HL-60 (cell line): ENCODE results near the gene MRPL49.

ENCODE experiments used
- GABPA ChIP-seq: IDR thresholded peaks from 2 replicates; pipeline ENCODE4 v1.6.1; 2012; ENCODE audit warnings: low read depth
- POLR2AphosphoS5 ChIP-seq: IDR thresholded peaks from 2 replicates; pipeline ENCODE4 v1.6.1; 2012; ENCODE audit warnings: low read depth
- SPI1 ChIP-seq: IDR thresholded peaks from 2 replicates; pipeline ENCODE4 v1.6.1; 2012; ENCODE audit warnings: low read depth, mild to moderate bottlenecking, borderline replicate concordance
- TF ChIP-seq, protein P1 (sequence below): IDR thresholded peaks from one replicate; pipeline ENCODE4 v1.5.1; 2011; ENCODE audit warnings: low read length, control low read depth, inconsistent platforms; ENCODE audit not compliant: insufficient read depth
- TF ChIP-seq, protein P2 (sequence below): IDR thresholded peaks from 2 replicates; pipeline ENCODE4 v1.6.1; 2012; ENCODE audit warnings: low read depth; ENCODE audit not compliant: insufficient replicate concordance

DNA sequence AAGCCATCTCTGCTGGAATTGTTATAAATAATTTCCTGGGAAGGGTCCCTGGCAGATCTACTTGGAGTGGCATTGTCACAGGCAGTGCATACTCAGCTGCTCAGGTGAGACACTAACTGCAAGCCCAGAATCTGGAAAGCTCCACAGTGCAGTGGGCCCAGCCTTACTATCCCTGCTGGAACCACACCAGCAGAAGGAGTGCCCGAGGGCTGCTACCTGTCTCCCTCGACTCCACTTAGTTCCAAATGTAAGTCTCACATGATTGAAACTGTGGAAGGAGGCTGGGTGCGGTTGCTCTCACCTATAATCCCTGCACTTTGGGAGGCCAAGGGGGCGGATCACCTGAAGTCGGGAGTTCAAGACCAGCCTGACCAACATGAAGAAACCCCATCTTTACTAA is 26.5 kb downstream of the MRPL49 start:
- TF ChIP-seq, protein P1, sequence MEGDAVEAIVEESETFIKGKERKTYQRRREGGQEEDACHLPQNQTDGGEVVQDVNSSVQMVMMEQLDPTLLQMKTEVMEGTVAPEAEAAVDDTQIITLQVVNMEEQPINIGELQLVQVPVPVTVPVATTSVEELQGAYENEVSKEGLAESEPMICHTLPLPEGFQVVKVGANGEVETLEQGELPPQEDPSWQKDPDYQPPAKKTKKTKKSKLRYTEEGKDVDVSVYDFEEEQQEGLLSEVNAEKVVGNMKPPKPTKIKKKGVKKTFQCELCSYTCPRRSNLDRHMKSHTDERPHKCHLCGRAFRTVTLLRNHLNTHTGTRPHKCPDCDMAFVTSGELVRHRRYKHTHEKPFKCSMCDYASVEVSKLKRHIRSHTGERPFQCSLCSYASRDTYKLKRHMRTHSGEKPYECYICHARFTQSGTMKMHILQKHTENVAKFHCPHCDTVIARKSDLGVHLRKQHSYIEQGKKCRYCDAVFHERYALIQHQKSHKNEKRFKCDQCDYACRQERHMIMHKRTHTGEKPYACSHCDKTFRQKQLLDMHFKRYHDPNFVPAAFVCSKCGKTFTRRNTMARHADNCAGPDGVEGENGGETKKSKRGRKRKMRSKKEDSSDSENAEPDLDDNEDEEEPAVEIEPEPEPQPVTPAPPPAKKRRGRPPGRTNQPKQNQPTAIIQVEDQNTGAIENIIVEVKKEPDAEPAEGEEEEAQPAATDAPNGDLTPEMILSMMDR = no peak
- TF ChIP-seq POLR2AphosphoS5 = no peak
- no peak for TF ChIP-seq GABPA
- TF ChIP-seq, protein P2, sequence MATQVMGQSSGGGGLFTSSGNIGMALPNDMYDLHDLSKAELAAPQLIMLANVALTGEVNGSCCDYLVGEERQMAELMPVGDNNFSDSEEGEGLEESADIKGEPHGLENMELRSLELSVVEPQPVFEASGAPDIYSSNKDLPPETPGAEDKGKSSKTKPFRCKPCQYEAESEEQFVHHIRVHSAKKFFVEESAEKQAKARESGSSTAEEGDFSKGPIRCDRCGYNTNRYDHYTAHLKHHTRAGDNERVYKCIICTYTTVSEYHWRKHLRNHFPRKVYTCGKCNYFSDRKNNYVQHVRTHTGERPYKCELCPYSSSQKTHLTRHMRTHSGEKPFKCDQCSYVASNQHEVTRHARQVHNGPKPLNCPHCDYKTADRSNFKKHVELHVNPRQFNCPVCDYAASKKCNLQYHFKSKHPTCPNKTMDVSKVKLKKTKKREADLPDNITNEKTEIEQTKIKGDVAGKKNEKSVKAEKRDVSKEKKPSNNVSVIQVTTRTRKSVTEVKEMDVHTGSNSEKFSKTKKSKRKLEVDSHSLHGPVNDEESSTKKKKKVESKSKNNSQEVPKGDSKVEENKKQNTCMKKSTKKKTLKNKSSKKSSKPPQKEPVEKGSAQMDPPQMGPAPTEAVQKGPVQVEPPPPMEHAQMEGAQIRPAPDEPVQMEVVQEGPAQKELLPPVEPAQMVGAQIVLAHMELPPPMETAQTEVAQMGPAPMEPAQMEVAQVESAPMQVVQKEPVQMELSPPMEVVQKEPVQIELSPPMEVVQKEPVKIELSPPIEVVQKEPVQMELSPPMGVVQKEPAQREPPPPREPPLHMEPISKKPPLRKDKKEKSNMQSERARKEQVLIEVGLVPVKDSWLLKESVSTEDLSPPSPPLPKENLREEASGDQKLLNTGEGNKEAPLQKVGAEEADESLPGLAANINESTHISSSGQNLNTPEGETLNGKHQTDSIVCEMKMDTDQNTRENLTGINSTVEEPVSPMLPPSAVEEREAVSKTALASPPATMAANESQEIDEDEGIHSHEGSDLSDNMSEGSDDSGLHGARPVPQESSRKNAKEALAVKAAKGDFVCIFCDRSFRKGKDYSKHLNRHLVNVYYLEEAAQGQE = no peak
- no peak for TF ChIP-seq SPI1
